ENCODE data around the gene LIN7A. TPM values are rescaled to one million over a fixed set of nuclear protein-coding genes. Genes with fewer than 3 reads are reported as not detected.

The LIN7A gene
- total RNA-seq, 4 donors from 2014 or later: 5.0 to 28.2 (median 20.7) TPM

GRCh38 chr12:80811957-80812708, 125.6 kb downstream of the LIN7A start:
- DNase-seq: no peak
- Histone ChIP-seq H3K27me3 (no peaks in the 10 kb centered on the region), H3K27ac (no peak overlapping the region), H3K4me3 (no peak overlapping the region), H3K36me3 (no peaks in the 10 kb centered on the region), H3K4me1 (no peaks in the 10 kb centered on the region), H3K9me3 (no peaks in the 10 kb centered on the region)
- TF ChIP-seq, protein P1, sequence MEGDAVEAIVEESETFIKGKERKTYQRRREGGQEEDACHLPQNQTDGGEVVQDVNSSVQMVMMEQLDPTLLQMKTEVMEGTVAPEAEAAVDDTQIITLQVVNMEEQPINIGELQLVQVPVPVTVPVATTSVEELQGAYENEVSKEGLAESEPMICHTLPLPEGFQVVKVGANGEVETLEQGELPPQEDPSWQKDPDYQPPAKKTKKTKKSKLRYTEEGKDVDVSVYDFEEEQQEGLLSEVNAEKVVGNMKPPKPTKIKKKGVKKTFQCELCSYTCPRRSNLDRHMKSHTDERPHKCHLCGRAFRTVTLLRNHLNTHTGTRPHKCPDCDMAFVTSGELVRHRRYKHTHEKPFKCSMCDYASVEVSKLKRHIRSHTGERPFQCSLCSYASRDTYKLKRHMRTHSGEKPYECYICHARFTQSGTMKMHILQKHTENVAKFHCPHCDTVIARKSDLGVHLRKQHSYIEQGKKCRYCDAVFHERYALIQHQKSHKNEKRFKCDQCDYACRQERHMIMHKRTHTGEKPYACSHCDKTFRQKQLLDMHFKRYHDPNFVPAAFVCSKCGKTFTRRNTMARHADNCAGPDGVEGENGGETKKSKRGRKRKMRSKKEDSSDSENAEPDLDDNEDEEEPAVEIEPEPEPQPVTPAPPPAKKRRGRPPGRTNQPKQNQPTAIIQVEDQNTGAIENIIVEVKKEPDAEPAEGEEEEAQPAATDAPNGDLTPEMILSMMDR (IDR thresholded peaks at IDR 0.05): no peak
- TF ChIP-seq POLR2A (IDR thresholded peaks at IDR 0.05): no peak

- TF ChIP-seq POLR2A (IDR thresholded peaks at IDR 0.05): no peak
- TF ChIP-seq, protein P1 (IDR thresholded peaks at IDR 0.05): no peak
- no peak for DNase-seq
- no peaks in the 10 kb centered on the region for H3K36me3 ChIP-seq
- no peaks in the 10 kb centered on the region for H3K27me3 ChIP-seq
- no peak overlapping the region for H3K27ac ChIP-seq
- no peaks in the 10 kb centered on the region for H3K4me1 ChIP-seq
- no peaks in the 10 kb centered on the region for H3K9me3 ChIP-seq
- H3K4me3 ChIP-seq: no peak overlapping the region
These were observed 126.9 kb downstream of the LIN7A start for GRCh38 chr12:80810874-80811273.

- Histone ChIP-seq H3K27me3 (no peaks in the 10 kb centered on the region), H3K36me3 (no peaks in the 10 kb centered on the region), H3K4me3 (no peak overlapping the region), H3K9me3 (no peaks in the 10 kb centered on the region), H3K4me1 (no peaks in the 10 kb centered on the region), H3K27ac (no peak overlapping the region)
- no peak for DNase-seq
- no peak for TF ChIP-seq POLR2A (IDR thresholded peaks at IDR 0.05)
- TF ChIP-seq, protein P1 (IDR thresholded peaks at IDR 0.05): no peak
These were observed 130.0 kb downstream of the LIN7A start for GRCh38 chr12:80807640-80808288.

DNA sequence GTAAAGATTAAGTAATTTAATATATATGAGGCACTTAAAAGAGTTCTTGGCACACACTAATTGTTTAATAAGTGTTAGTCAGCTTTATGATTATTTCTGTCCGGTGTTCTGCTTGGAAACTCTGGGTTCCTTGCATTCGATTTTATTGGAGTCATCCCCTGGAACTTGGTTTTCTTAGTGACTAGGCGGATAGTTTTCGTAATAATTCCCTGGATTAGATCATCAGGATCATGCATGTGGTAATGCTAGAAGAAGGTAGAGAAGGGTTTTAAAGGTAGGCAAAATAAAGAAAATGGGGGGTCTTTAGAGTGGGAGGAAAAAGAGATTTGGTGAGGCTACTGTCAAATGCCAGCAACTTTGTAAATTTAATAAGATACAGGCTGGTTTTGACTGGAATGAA, 132.6 kb downstream of the LIN7A start:
- no peaks in the 10 kb centered on the region for H3K4me1 ChIP-seq
- H3K27me3 ChIP-seq: no peaks in the 10 kb centered on the region
- no peaks in the 10 kb centered on the region for H3K9me3 ChIP-seq
- TF ChIP-seq, protein P1 (IDR thresholded peaks at IDR 0.05): no peak
- H3K27ac ChIP-seq: no peak overlapping the region
- no peaks in the 10 kb centered on the region for H3K36me3 ChIP-seq
- H3K4me3 ChIP-seq: no peak overlapping the region
- DNase-seq: no peak

DNA sequence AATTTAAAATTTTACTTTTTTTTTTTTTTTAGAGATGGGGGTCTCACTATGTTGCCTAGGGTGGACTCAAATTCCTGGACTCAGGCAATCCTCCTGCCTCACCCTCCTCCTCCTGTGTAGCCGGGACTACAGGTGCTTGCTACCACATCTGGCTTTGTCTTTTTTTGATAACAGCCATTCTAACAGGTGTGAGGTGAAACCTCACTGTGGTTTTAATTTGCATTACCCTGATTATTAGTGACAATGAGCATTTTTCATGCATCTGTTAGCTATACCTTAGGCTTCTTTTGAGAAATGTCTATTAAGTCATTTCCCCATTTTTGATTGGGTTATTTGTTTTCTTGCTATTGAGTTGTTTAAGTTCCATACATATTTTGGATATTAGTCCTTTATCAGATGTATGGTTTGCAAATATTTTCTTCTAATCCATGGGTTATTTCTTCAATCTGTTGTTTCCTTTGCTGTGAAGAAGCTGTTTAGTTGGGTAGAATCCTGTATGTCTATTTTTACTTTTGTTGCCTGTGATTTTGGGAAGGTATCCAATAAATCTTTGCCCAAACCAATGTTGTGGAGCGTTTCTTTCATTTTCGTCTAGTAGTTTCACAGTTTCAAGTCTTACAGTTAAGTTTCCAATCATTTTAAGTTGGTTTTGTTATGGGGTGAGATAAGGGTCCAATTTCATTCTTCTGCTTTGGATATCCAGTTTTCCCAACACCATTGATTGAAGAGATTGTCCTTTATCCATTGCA, 134.9 kb downstream of the LIN7A start:
- no peak overlapping the region for H3K27ac ChIP-seq

More for the DNA sequence above, 134.9 kb downstream of the LIN7A start:
- no peak for DNase-seq
- Histone ChIP-seq H3K4me3 (no peak overlapping the region), H3K9me3 (no peaks in the 10 kb centered on the region), H3K36me3 (no peaks in the 10 kb centered on the region), H3K4me1 (no peaks in the 10 kb centered on the region), H3K27me3 (no peaks in the 10 kb centered on the region)
- TF ChIP-seq, protein P1 (IDR thresholded peaks at IDR 0.05): no peak
- no peak for TF ChIP-seq POLR2A (IDR thresholded peaks at IDR 0.05)
